ENCODE data around the gene DENND5B. TPM values are rescaled to one million over a fixed set of nuclear protein-coding genes. Genes with fewer than 3 reads are reported as not detected.
A peak's percentile ranks its signal among the peaks of the same experiment; 100 is the strongest.

The DENND5B gene
- total RNA-seq, 4 donors from 2014 or later = 32.2 to 59.2 (median 57.2) TPM

- H3K4me3 ChIP-seq = no peak overlapping the region
- no peaks in the 10 kb centered on the region for H3K9me3 ChIP-seq
- TF ChIP-seq POLR2A (IDR thresholded peaks at IDR 0.05) (no peak), CTCF (IDR thresholded peaks at IDR 0.05) (no peak)
- DNase-seq = no peak
- no peaks in the 10 kb centered on the region for H3K4me1 ChIP-seq
- no peaks in the 10 kb centered on the region for H3K27me3 ChIP-seq
- H3K27ac ChIP-seq = peak overlapping the region in 2 of 4 donors; percentile 8 to 28
- no peaks in the 10 kb centered on the region for H3K36me3 ChIP-seq
Observed at GRCh38 chr12:31353750-31354708, 236.9 kb downstream of the DENND5B start.

GRCh38 chr12:31346267-31346666 is 244.7 kb downstream of the DENND5B start:
- Histone ChIP-seq H3K9me3 (no peaks in the 10 kb centered on the region), H3K27ac (no peak overlapping the region), H3K4me1 (no peaks in the 10 kb centered on the region), H3K4me3 (no peak overlapping the region), H3K36me3 (no peaks in the 10 kb centered on the region), H3K27me3 (no peaks in the 10 kb centered on the region)
- no peak for DNase-seq
- no peak for TF ChIP-seq POLR2A (IDR thresholded peaks at IDR 0.05)
- TF ChIP-seq CTCF (IDR thresholded peaks at IDR 0.05) = no peak

DNA sequence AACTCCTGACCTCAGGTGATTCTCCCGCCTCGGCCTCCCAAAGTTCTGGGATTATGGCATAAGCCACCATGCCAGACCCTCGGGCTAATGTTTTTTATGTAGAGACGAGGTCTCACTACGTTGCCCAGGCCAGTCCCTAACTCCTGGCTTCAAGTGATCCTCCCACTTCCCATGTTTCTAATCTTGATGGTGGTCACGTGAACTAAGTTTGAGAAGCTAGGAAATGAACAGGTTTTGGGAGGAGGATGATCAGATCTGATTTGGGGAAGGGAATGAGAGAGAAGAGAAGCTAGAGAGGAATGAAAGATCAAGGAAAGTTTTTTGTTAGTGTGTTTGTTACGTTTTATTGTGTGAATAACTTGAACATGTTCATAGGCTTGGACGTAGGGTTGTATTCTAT is 247.8 kb downstream of the DENND5B start:
- DNase-seq = peak in 1 of 3 donors; percentile 24
- Histone ChIP-seq H3K36me3 (no peaks in the 10 kb centered on the region), H3K4me1 (no peaks in the 10 kb centered on the region), H3K27ac (no peak overlapping the region), H3K27me3 (no peaks in the 10 kb centered on the region), H3K9me3 (no peaks in the 10 kb centered on the region), H3K4me3 (no peak overlapping the region)
- no peak for TF ChIP-seq CTCF (IDR thresholded peaks at IDR 0.05)
- TF ChIP-seq POLR2A (IDR thresholded peaks at IDR 0.05) = no peak

GRCh38 chr12:31342286-31342685 is 248.7 kb downstream of the DENND5B start:
- Histone ChIP-seq H3K4me3 (no peak overlapping the region), H3K4me1 (no peaks in the 10 kb centered on the region), H3K36me3 (no peaks in the 10 kb centered on the region), H3K27ac (no peak overlapping the region), H3K27me3 (no peaks in the 10 kb centered on the region), H3K9me3 (no peaks in the 10 kb centered on the region)
- TF ChIP-seq POLR2A (IDR thresholded peaks at IDR 0.05) (no peak), CTCF (IDR thresholded peaks at IDR 0.05) (no peak)
- DNase-seq = peak in 1 of 3 donors; percentile 2

DNA sequence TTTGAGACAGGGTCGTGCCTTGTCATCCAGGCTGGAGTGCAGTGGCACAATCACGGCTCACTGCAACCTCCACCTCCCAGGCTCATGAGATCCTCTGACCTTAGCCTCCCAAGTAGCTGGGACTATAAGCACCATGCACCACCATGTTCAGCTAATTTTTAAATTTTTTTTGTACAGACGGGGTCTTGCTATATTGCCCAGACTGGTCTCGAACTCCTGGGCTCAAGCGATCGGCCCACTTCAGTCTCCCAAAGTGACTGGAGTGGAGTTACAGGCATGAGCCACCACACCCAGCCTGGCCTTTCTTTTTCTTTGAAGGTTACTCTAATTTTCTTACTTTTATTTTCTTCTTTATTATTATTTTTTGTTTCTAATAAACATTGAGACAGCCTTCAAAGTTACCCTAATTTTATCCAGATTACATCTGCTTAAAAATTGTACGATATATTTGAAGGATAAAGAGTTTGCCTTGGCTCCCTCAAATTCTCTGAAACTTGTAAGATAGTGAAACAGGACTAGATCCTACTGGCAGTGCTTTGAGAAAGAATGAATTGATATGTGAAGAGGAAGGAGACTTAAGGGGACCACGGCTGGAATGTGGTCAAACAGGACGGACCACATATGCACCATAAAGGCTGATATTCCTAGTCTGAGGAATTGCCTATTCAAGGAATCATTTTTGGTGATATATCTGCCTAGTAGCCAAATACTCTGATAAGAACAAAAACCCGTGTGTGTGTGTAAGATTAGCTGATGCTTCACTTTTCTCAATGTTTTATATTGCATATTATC is 250.9 kb downstream of the DENND5B start:
- Histone ChIP-seq H3K27me3 (no peaks in the 10 kb centered on the region), H3K4me1 (no peaks in the 10 kb centered on the region), H3K36me3 (no peaks in the 10 kb centered on the region), H3K4me3 (no peak overlapping the region), H3K9me3 (no peaks in the 10 kb centered on the region), H3K27ac (no peak overlapping the region)
- TF ChIP-seq POLR2A (IDR thresholded peaks at IDR 0.05) (no peak), CTCF (IDR thresholded peaks at IDR 0.05) (no peak)
- peak in 1 of 3 donors; percentile 6 for DNase-seq

Data from Peyer's patch (tissue), 4 donors.